B cell (primary cell): ENCODE measurements around the gene CARMIL3. TPM values are rescaled to one million over a fixed set of nuclear protein-coding genes. Genes with fewer than 3 reads are reported as not detected.
"Not testable (repeated sequence)": the region's sequence is repeated elsewhere in the genome, so short reads cannot be mapped to it uniquely, and the experiment has no call there.

ENCODE experiments used
- ATAC-seq: fragments of 200-7000 bp; cut with Tn5 transposase; one replicate; pipeline ENCODE4 v1.10.0; 2021; ENCODE audit warnings: low read depth, mild to moderate bottlenecking, moderate number of reproducible peaks, moderate library complexity
- CTCF ChIA-PET: fragments of 350-600 bp; sonication (Branson Sonifier 250); formaldehyde crosslinking; loops from one replicate; lab custom pipeline; 2021; ENCODE audit warnings: antibody characterized with exemption, inconsistent platforms; lab: Charles Lee
- POLR2A ChIA-PET: fragments of 350-600 bp; sonication (Branson Sonifier 250); formaldehyde crosslinking; loops from one replicate; lab custom pipeline; 2021; ENCODE audit warnings: antibody characterized with exemption; lab: Charles Lee
- DNase-seq: peaks from one replicate; pipeline ENCODE4 v3.0.0; 2013
- H2AFZ ChIP-seq: 2 replicates; pipeline ENCODE4 v1.6.1; 2012; ENCODE audit warnings: mild to moderate bottlenecking, low read depth, low read length; ENCODE audit not compliant: insufficient read depth, poor library complexity, severe bottlenecking
- H3K27ac ChIP-seq, 2 donors: 1 replicate in 1 of 2; 2 replicates in 1 of 2; pipeline ENCODE4 v1.5.1; 2012 to 2013; ENCODE audit warnings: low read length in 2 of 2, mild to moderate bottlenecking in 2 of 2, moderate library complexity in 1 of 2
- H3K27me3 ChIP-seq, 4 experiments: fragments of 200-600 bp in 1 of 4; sonication (generic) in 1 of 4; replicated peaks in 1 of 4; 1 replicate in 2 of 4; 2 replicates in 2 of 4; pipeline versions ENCODE4 v1.6.1 to v1.7.0; 2013 to 2016; ENCODE audit warnings: low read length in 3 of 4, mild to moderate bottlenecking in 2 of 4, mixed read lengths in 1 of 4, moderate library complexity in 1 of 4; ENCODE audit not compliant: insufficient read depth in 4 of 4, control insufficient read depth in 3 of 4; ENCODE audit errors: control extremely low read depth in 1 of 4
- H3K36me3 ChIP-seq, 2 experiments: replicated peaks in 1 of 2; 1 replicate in 1 of 2; 2 replicates in 1 of 2; pipeline versions ENCODE4 v1.6.1 to v1.7.1; 2013; ENCODE audit warnings: low read length in 1 of 2; ENCODE audit not compliant: insufficient read depth in 2 of 2, control insufficient read depth in 1 of 2; ENCODE audit errors: control extremely low read depth in 1 of 2, extremely low read depth in 1 of 2
- H3K4me1 ChIP-seq, 2 donors: fragments of 200-600 bp in 1 of 2; sonication (generic) in 1 of 2; 1 replicate in 1 of 2; 2 replicates in 1 of 2; pipeline versions ENCODE4 v1.5.1 to v1.6.1; 2013 to 2017; ENCODE audit warnings: low read length in 2 of 2; ENCODE audit not compliant: control insufficient read depth in 2 of 2, insufficient read depth in 2 of 2
- H3K4me2 ChIP-seq: replicated peaks from 2 replicates; pipeline ENCODE3; 2012; ENCODE audit warnings: mild to moderate bottlenecking, low read depth, low read length; ENCODE audit not compliant: poor library complexity, severe bottlenecking
- H3K4me3 ChIP-seq, 5 experiments: fragments of 200-600 bp in 1 of 5; sonication (generic) in 1 of 5; 1 replicate in 3 of 5; 2 replicates in 2 of 5; pipeline versions ENCODE4 v1.5.1 to v1.7.0; 2011 to 2016; ENCODE audit warnings: low read length in 4 of 5, mild to moderate bottlenecking in 4 of 5, low read depth in 2 of 5, control low read depth in 1 of 5, moderate library complexity in 1 of 5; ENCODE audit not compliant: insufficient read depth in 1 of 5; ENCODE audit errors: control extremely low read depth in 1 of 5, extremely low read depth in 1 of 5
- H3K79me2 ChIP-seq: fragments of 200-600 bp; sonication (generic); one replicate; pipeline ENCODE4 v1.6.0; 2016; ENCODE audit warnings: low read length; ENCODE audit not compliant: control insufficient read depth, insufficient read depth
- H3K9ac ChIP-seq: fragments of 200-600 bp; sonication (generic); 2 replicates; pipeline ENCODE4 v1.6.1; 2017; ENCODE audit warnings: mild to moderate bottlenecking, low read length, moderate library complexity
- H3K9me3 ChIP-seq, 3 donors: one replicate each; pipeline versions ENCODE4 v1.6.1 to v1.7.1; 2013; ENCODE audit warnings: low read length in 2 of 3; ENCODE audit not compliant: control insufficient read depth in 2 of 3, insufficient read depth in 1 of 3; ENCODE audit errors: control extremely low read depth in 1 of 3
- H4K20me1 ChIP-seq: 2 replicates; pipeline ENCODE4 v1.6.0; 2012; ENCODE audit warnings: mild to moderate bottlenecking, low read length; ENCODE audit not compliant: insufficient read depth, control insufficient read depth, poor library complexity, severe bottlenecking
- H3K27ac Mint-ChIP-seq: one replicate; pipeline ENCODE4 v1.8.0; 2021; ENCODE audit warnings: mixed read lengths
- H3K27me3 Mint-ChIP-seq: one replicate; pipeline ENCODE4 v1.8.0; 2021; ENCODE audit warnings: mixed read lengths
- H3K4me1 Mint-ChIP-seq: one replicate; pipeline ENCODE4 v1.8.0; 2021; ENCODE audit warnings: mixed read lengths
- H3K4me3 Mint-ChIP-seq: one replicate; pipeline ENCODE4 v1.8.0; 2021; ENCODE audit warnings: mixed read lengths
- H3K9me3 Mint-ChIP-seq: one replicate; pipeline ENCODE4 v1.8.0; 2022; ENCODE audit warnings: mixed read lengths; ENCODE audit not compliant: insufficient read depth
- EZH2 ChIP-seq: IDR thresholded peaks from 2 replicates; pipeline ENCODE4 v1.6.1; 2012; ENCODE audit warnings: borderline replicate concordance, low read depth, mild to moderate bottlenecking, moderate library complexity, low read length; ENCODE audit not compliant: insufficient read depth, poor library complexity, severe bottlenecking
- WGBS: methylation state at CpG from one replicate; pipeline ENCODE4 v1.1.5; 2013; ENCODE audit warnings: missing lambda C conversion rate; ENCODE audit not compliant: insufficient coverage; 5-methylcytosine and 5-hydroxymethylcytosine counted together
- intact Hi-C: fragments of 100-400 bp; cut with micrococcal nuclease; formaldehyde crosslinking; loops from one replicate; pipeline ENCODE4 v1.10.0; 2022
- polyA plus RNA-seq: library from polyadenylated mRNA; depleted of rRNA; stranded (reverse); fragments of >200 nt; gene quantifications from 2 replicates; pipeline ENCODE4 v1.2.3, GENCODE V29; 2012
- total RNA-seq, 2 donors: library from RNA; stranded (reverse); fragments of 120-200 nt in 1 of 2; gene quantifications; 1 replicate in 1 of 2; 2 replicates in 1 of 2; pipeline versions ENCODE4 v1.2.3 to v1.2.4, GENCODE V29; 2013 to 2022

Gene CARMIL3
- total and polyA plus RNA-seq, 2 donors (not counting 1 experiment from before 2014, with no cell fraction given): 1.0 to 7.2 TPM

DNA sequence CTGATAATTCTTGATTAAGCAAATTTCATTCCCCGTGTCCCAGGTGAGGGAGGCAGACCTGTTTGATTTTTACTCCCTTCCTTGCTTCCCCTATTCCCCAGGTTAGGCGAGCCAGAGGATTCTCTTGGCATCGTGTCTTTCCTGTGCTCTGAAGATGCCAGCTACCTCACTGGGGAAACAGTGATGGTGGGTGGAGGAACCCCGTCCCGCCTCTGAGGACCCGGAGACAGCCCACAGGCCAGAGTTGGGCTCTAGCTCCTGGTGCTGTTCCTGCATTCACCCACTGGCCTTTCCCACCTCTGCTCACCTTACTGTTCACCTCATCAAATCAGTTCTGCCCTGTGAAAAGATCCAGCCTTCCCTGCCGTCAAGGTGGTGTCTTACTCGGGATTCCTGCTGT lies 1.1 kb upstream of the CARMIL3 start:
- CTCF ChIA-PET: interaction anchor here (2.2 to 14.5 kb wide), 3 partner anchors 40 to 57 kb away, joined by 6 to 220 read pairs (median 11); no protein-coding TSS in a partner anchor
- H3K9me3 Mint-ChIP-seq, H3K27ac Mint-ChIP-seq: not testable (repeated sequence)

DNA sequence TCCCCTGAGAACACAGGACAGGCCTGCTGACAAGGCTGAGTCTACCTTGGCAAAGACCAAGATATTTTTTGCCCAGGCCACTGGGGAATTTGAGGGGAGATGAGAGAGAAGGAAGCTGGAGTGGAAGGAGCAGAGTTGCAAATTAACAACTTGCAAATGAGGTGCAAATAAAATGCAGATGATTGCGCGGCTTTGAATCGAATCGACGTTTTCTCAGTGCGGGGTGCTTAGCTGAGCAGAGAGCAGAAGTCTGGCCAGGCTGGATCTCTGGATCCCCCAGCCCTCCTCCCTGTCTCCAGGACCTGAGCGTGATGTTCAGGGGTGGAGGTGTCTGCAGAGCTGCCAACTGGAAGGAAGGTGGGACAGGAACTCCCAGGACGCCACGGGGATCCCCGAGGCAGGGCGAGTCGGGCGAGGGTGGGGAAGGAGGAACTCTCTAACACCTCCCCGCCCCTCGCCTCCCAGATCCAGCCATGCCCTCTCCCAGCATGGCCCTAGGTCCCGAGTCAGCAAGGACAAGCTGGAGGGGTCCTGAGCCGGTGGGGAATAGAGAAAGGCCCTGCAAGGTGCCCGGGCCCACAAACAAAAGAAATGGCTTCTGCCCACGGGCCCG lies 527 bp upstream of the CARMIL3 start:
- Histone ChIP-seq H3K4me2 (peak overlapping the region; percentile 98), H3K4me3 (peak overlapping the region; percentile 8 to 81 (median 63)), H3K79me2 (no peaks in the 10 kb centered on the region), H3K9ac (peak overlapping the region; percentile 78), H3K9me3 (peaks cover 0 to 3% (median 0%) of the 10 kb centered on the region in 3 donors), H3K4me1 (peaks cover 19 to 29% of the 10 kb centered on the region in 2 donors), H3K27ac (peak overlapping the region; percentile 34 to 57), H3K36me3 (no peaks in the 10 kb centered on the region), H4K20me1 (no peaks in the 10 kb centered on the region), H2AFZ (peak overlapping the region; percentile 98), H3K27me3 (peaks cover 0 to 31% (median 8%) of the 10 kb centered on the region in 4 experiments)
- intact Hi-C loops: loop anchor here (5.0 kb wide), 1 partner anchor 464 kb away; no protein-coding TSS in a partner anchor
- H3K27ac Mint-ChIP-seq: peak overlapping the region; percentile 65
- ATAC-seq (peak; percentile 9), DNase-seq (no peak)
- POLR2A ChIA-PET: interaction anchor here (0.8 to 1.6 kb wide), 3 partner anchors 28 to 32 kb away, joined by 3 to 9 read pairs (median 3); no protein-coding TSS in a partner anchor
- H3K27me3 Mint-ChIP-seq: peaks cover 7% of the 10 kb centered on the region
- WGBS: 32% methylated on average over 11 of the region's 20 CpGs
- H3K4me1 Mint-ChIP-seq: peaks cover 41% of the 10 kb centered on the region
- no peak for TF ChIP-seq EZH2
- no peaks in the 10 kb centered on the region for H3K9me3 Mint-ChIP-seq
- peak overlapping the region; percentile 83 for H3K4me3 Mint-ChIP-seq
- CTCF ChIA-PET: interaction anchor here (1.2 to 14.5 kb wide), 4 partner anchors 39 to 63 kb away, joined by 5 to 220 read pairs (median 8); partner anchors contain the start of genes DCAF11 and NRL

More for the DNA sequence above, 1.1 kb upstream of the CARMIL3 start:
- H3K79me2 ChIP-seq, DNase-seq, H3K4me2 ChIP-seq, H3K27me3 Mint-ChIP-seq, H3K9ac ChIP-seq, H3K36me3 ChIP-seq, H3K9me3 ChIP-seq, POLR2A ChIA-PET, H4K20me1 ChIP-seq, H2AFZ ChIP-seq, H3K4me3 ChIP-seq, ATAC-seq, H3K27ac ChIP-seq: not testable (repeated sequence)
- intact Hi-C loops: loop anchor here (5.0 kb wide), 1 partner anchor 463 kb away; no protein-coding TSS in a partner anchor
- H3K4me1 ChIP-seq: peaks cover 19 to 29% of the 10 kb centered on the region in 2 donors
- Mint-ChIP-seq H3K4me3 (peak overlapping the region; percentile 83), H3K4me1 (peaks cover 41% of the 10 kb centered on the region)
- 100% methylated on average over 3 of the region's 8 CpGs for WGBS
- peaks cover 0 to 28% (median 8%) of the 10 kb centered on the region in 4 experiments for H3K27me3 ChIP-seq
